GM10266 (cell line): ENCODE data around the gene CST6.

ENCODE experiments used
- DNase-seq: peaks from one replicate; pipeline ENCODE4 v3.0.0; 2012; ENCODE audit errors: extremely low spot score
- TF ChIP-seq, protein P1 (sequence below): IDR thresholded peaks from 2 replicates; pipeline ENCODE4 v1.5.1; 2012; ENCODE audit warnings: mild to moderate bottlenecking, low read depth; ENCODE audit not compliant: control insufficient read depth, insufficient read depth; ENCODE audit errors: missing control alignments

CST6 gene

GRCh38 chr11:66059966-66060680, 48.3 kb downstream of the CST6 start:
- TF ChIP-seq, protein P1, sequence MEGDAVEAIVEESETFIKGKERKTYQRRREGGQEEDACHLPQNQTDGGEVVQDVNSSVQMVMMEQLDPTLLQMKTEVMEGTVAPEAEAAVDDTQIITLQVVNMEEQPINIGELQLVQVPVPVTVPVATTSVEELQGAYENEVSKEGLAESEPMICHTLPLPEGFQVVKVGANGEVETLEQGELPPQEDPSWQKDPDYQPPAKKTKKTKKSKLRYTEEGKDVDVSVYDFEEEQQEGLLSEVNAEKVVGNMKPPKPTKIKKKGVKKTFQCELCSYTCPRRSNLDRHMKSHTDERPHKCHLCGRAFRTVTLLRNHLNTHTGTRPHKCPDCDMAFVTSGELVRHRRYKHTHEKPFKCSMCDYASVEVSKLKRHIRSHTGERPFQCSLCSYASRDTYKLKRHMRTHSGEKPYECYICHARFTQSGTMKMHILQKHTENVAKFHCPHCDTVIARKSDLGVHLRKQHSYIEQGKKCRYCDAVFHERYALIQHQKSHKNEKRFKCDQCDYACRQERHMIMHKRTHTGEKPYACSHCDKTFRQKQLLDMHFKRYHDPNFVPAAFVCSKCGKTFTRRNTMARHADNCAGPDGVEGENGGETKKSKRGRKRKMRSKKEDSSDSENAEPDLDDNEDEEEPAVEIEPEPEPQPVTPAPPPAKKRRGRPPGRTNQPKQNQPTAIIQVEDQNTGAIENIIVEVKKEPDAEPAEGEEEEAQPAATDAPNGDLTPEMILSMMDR: no peak

DNA sequence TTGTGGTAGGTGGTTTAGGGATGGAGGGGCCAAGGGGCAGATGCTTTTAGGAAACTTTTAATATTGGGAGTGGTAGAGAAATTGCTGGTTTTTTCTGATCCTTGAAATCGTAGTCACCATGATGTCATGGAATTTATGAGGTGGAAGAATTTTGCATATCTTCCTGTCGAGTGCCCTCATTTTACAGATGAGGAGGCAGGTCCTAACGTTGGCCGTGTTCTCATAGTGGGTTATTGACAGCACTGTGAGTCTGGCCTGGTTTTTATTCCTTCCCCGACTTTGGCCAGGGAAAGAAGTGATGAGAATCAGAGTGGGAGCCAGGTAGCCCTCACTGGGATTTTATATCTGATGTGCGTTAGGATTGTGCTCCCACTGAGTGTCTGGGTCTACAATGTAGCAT, 49.5 kb downstream of the CST6 start:
- TF ChIP-seq, protein P1: no peak

More at GRCh38 chr11:66059966-66060680, 48.3 kb downstream of the CST6 start:
- no peak for DNase-seq

DNA sequence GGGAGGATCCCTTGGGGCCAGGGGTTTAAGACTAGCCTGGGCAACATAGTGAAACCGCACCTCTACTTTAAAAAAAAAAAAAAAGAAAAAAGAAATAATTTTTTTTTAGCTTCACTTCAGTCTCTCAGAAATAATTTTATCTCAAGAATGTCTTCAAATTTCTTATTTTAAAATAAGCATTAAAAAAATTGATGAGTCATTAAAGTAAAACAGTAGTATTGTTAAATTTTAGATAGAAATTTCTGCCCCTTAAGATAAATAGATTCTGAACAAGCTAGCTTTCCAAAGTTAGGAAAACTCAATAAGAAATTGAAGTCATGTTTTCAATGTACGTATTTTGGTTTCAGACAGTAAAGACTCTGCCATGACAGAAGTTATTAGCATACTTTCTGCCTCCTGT, 50.6 kb downstream of the CST6 start:
- TF ChIP-seq, protein P1: no peak
- DNase-seq: no peak

More for the DNA sequence above, 49.5 kb downstream of the CST6 start:
- no peak for DNase-seq
